AG04449 (cell line): ENCODE measurements around the gene SRBD1.

ENCODE experiments used
- CTCF ChIA-PET: fragments of 350-600 bp; formaldehyde crosslinking; extraction: SDS; loops from one replicate; lab custom pipeline; 2021; ENCODE audit warnings: antibody characterized with exemption; lab: Yijun Ruan, JAX
- POLR2A ChIA-PET: fragments of 400-600, 350-600 bp; formaldehyde crosslinking; extraction: SDS; loops from one replicate; lab custom pipeline; 2020; ENCODE audit warnings: antibody characterized with exemption, inconsistent platforms; lab: Yijun Ruan, JAX
- DNase-seq: peaks from one replicate; pipeline ENCODE4 v3.0.0-alpha.2; 2010; ENCODE audit warnings: low read depth, low spot score
- H3K4me3 ChIP-seq: 2 replicates; pipeline ENCODE4 v1.5.1; 2011; ENCODE audit warnings: low read depth, mild to moderate bottlenecking, control low read depth, low read length
- TF ChIP-seq, protein P1 (sequence below): IDR thresholded peaks from one replicate; pipeline ENCODE4 v1.5.1; 2011; ENCODE audit warnings: mild to moderate bottlenecking, moderate library complexity, low read length, control low read depth, inconsistent platforms; ENCODE audit not compliant: insufficient read depth; ENCODE audit errors: missing control alignments

SRBD1 gene

GRCh38 chr2:45353879-45354278 lies 257.2 kb downstream of the SRBD1 start:
- TF ChIP-seq, protein P1, sequence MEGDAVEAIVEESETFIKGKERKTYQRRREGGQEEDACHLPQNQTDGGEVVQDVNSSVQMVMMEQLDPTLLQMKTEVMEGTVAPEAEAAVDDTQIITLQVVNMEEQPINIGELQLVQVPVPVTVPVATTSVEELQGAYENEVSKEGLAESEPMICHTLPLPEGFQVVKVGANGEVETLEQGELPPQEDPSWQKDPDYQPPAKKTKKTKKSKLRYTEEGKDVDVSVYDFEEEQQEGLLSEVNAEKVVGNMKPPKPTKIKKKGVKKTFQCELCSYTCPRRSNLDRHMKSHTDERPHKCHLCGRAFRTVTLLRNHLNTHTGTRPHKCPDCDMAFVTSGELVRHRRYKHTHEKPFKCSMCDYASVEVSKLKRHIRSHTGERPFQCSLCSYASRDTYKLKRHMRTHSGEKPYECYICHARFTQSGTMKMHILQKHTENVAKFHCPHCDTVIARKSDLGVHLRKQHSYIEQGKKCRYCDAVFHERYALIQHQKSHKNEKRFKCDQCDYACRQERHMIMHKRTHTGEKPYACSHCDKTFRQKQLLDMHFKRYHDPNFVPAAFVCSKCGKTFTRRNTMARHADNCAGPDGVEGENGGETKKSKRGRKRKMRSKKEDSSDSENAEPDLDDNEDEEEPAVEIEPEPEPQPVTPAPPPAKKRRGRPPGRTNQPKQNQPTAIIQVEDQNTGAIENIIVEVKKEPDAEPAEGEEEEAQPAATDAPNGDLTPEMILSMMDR: no peak
- no peak overlapping the region for H3K4me3 ChIP-seq
- peak; percentile 90 for DNase-seq
- ChIA-PET POLR2A (interaction anchor here (1.1 to 1.5 kb wide), 2 partner anchors 81 to 176 kb away, joined by 3 to 7 read pairs; no protein-coding TSS in a partner anchor), CTCF (no interaction called here)

GRCh38 chr2:45352506-45352905 lies 258.6 kb downstream of the SRBD1 start:
- CTCF ChIA-PET: interaction anchor here (1.7 kb wide), 1 partner anchor 10 kb away, joined by 5 read pairs; no protein-coding TSS in a partner anchor
- TF ChIP-seq, protein P1: no peak
- no peak overlapping the region for H3K4me3 ChIP-seq
- POLR2A ChIA-PET: no interaction called here
- no peak for DNase-seq

DNA sequence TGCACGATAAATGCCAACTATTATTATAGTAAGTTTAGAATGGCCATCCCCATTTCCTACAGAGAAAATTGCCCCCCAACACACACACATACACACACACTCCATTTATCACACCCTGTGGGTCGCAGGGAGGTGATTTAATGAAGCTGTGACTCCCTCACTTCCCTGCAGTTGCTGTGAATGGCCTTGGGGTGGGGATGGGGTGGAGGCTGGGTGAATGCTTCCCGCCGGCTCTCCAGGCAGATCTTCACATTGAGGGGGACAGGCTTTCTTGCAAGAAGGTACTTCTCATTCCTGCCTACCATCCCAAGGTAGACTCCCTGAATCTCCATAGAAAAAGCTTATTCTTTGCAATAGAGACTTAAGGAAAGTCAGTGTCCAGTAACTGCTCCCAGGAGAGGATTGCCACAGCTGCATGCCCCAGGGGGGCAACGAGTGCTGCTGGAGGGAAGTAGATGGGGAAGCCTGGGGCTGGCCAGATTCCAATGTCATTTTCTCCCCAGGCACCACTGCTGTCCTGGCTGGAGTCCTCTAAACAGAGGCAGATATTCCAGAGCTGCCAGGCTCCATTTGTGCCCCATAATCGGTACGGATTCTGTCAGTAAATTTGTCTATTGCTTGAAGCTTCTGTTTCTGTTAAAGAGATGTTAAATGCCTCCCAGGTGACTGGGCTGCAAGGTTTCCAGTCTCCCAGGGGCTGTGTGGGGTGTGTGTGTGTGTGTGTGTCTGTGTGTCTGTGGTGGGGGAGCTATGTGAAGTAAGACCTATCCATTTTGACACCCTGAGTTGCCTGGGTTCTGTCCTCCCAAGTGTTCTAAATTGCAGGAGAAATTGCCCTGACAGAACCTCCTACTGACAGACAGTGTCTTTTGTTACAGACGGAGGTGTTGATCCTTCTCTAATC lies 265.5 kb downstream of the SRBD1 start:
- no peak overlapping the region for H3K4me3 ChIP-seq
- DNase-seq: no peak
- TF ChIP-seq, protein P1: no peak
- ChIA-PET POLR2A (no interaction called here), CTCF (interaction anchor here (1.2 to 1.4 kb wide), 2 partner anchors 17 to 150 kb away, joined by 4 to 5 read pairs; no protein-coding TSS in a partner anchor)

GRCh38 chr2:45344502-45344901 lies 266.6 kb downstream of the SRBD1 start:
- DNase-seq: no peak
- CTCF ChIA-PET: no interaction called here
- TF ChIP-seq, protein P1: no peak
- no peak overlapping the region for H3K4me3 ChIP-seq
- POLR2A ChIA-PET: no interaction called here

DNA sequence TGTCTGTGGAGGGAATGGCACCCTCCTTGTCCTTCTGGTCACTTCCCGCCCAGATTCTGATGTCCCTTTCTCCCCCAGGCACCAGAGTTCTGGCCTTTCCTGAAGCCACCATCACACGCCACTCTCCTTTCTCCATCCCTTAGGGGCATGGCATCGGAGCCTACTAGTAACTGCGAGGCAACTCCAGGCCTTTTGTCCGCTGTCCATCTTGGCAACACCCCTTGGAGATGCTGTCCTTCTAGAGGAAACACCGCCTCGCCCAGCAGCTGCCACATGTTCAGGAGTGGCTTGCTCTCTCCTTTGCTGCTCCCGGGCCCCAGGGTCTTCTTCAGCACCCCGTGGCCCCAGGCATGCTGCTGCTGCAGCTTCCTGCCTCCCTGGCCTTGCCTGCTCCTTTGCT lies 267.0 kb downstream of the SRBD1 start:
- no peak overlapping the region for H3K4me3 ChIP-seq
- ChIA-PET CTCF (no interaction called here), POLR2A (no interaction called here)
- TF ChIP-seq, protein P1: no peak
- DNase-seq: no peak

GRCh38 chr2:45343251-45344017 lies 267.6 kb downstream of the SRBD1 start:
- TF ChIP-seq, protein P1: no peak
- H3K4me3 ChIP-seq: no peak overlapping the region
- DNase-seq: no peak
- ChIA-PET POLR2A (no interaction called here), CTCF (interaction anchor here (1.2 kb wide), 1 partner anchor 9 kb away, joined by 5 read pairs; no protein-coding TSS in a partner anchor)
